Activated CD4-positive, alpha-beta T cell treated with anti-CD3 and anti-CD28 coated beads, Interleukin-2, amount 10 ng/mL, durations not matched to agents 7 days and 5 days (primary cell): Measurements from ENCODE around the gene HS3ST4. TPM values are rescaled to one million over a fixed set of nuclear protein-coding genes. Genes with fewer than 3 reads are reported as not detected.

Source experiments
- CTCF ChIA-PET: fragments of 350-600 bp; sonication (Branson Sonifier 250); formaldehyde crosslinking; loops from one replicate; lab custom pipeline; 2021; ENCODE audit warnings: antibody characterized with exemption; lab: Charles Lee
- POLR2A ChIA-PET: fragments of 350-600 bp; sonication (Branson Sonifier 250); formaldehyde crosslinking; loops from one replicate; lab custom pipeline; 2021; ENCODE audit warnings: antibody characterized with exemption; lab: Charles Lee
- DNase-seq: peaks from one replicate; pipeline ENCODE4 v3.0.0-alpha.2; 2020
- H3K27ac Mint-ChIP-seq: one replicate; pipeline ENCODE4 v1.8.0; 2021; ENCODE audit warnings: mild to moderate bottlenecking, moderate library complexity, mixed read lengths
- H3K27me3 Mint-ChIP-seq: one replicate; pipeline ENCODE4 v1.8.0; 2021; ENCODE audit warnings: mixed read lengths
- H3K36me3 Mint-ChIP-seq: one replicate; pipeline ENCODE4 v1.8.0; 2021; ENCODE audit warnings: low read depth, mixed read lengths
- H3K4me1 Mint-ChIP-seq: one replicate; pipeline ENCODE4 v1.8.0; 2021; ENCODE audit warnings: mixed read lengths
- H3K4me3 Mint-ChIP-seq: one replicate; pipeline ENCODE4 v1.8.0; 2021; ENCODE audit warnings: mild to moderate bottlenecking, moderate library complexity, mixed read lengths
- H3K9me3 Mint-ChIP-seq: one replicate; pipeline ENCODE4 v1.8.0; 2021; ENCODE audit warnings: mixed read lengths
- total RNA-seq, 2 experiments: library from RNA; stranded (reverse); gene quantifications; one replicate each; pipeline ENCODE4 v1.2.3, GENCODE V29; 2021

Gene HS3ST4
- total RNA-seq, 2 experiments from 2014 or later = not detected

- Mint-ChIP-seq H3K27me3 (peaks cover 16% of the 10 kb centered on the region), H3K36me3 (no peaks in the 10 kb centered on the region), H3K27ac (no peak overlapping the region), H3K4me3 (no peak overlapping the region), H3K9me3 (no peaks in the 10 kb centered on the region), H3K4me1 (no peaks in the 10 kb centered on the region)
- POLR2A ChIA-PET = no interaction called here
- CTCF ChIA-PET = no interaction called here
- no peak for DNase-seq
Measured at GRCh38 chr16:25855063-25855462, 163.3 kb downstream of the HS3ST4 start.

DNA sequence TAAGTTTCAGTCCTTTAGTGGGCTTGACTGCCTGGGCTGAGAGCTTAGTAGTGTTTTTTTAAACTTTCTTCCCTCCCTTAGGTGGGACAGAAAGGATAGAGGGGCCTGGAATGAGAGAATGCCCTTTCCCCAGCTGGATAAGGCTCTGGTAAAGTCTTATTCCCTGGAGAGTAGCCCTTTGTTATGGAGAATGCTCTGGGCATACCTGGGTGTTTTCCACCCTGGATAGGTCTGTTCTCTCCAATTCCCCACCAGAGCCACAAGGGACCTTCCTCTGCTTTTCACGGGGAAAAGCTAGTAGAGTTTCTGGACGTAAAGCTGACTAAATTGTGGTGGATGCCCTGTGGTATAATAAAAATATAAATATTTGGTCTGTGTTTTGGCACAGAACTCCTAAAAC lies 164.1 kb downstream of the HS3ST4 start:
- H3K27me3 Mint-ChIP-seq = peaks cover 16% of the 10 kb centered on the region
- ChIA-PET CTCF (no interaction called here), POLR2A (no interaction called here)
- H3K9me3 Mint-ChIP-seq = no peaks in the 10 kb centered on the region
- no peak overlapping the region for H3K27ac Mint-ChIP-seq
- H3K4me1 Mint-ChIP-seq = no peaks in the 10 kb centered on the region
- H3K36me3 Mint-ChIP-seq = no peaks in the 10 kb centered on the region
- no peak overlapping the region for H3K4me3 Mint-ChIP-seq
- DNase-seq = no peak

GRCh38 chr16:25859645-25860044 lies 167.9 kb downstream of the HS3ST4 start:
- CTCF ChIA-PET = interaction anchor here (0.6 kb wide), 1 partner anchor 148 kb away, joined by 3 read pairs; no protein-coding TSS in a partner anchor
- H3K4me1 Mint-ChIP-seq = no peaks in the 10 kb centered on the region
- H3K27ac Mint-ChIP-seq = no peak overlapping the region
- DNase-seq = no peak
- peaks cover 4% of the 10 kb centered on the region for H3K27me3 Mint-ChIP-seq
- POLR2A ChIA-PET = no interaction called here
- no peak overlapping the region for H3K4me3 Mint-ChIP-seq
- H3K9me3 Mint-ChIP-seq = no peaks in the 10 kb centered on the region
- no peaks in the 10 kb centered on the region for H3K36me3 Mint-ChIP-seq

DNA sequence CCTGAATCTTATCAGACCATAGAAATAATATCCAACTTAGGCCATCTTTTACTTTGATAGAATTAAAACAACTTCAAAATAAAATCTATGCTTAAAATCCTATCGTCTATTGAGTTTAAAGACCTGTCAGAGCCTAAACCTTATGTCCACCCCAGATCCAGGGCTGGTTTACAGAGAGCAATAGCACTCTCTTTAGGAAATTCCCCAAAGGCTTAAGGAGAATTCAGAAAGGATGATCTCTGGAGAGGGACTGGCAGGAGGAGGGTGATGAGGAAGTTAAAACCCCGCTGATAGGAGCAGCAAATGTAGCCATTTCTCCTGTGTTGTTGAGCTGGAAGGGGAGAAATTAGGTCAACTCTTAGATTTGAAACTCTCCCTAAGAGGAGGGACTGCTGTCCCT lies 175.3 kb downstream of the HS3ST4 start:
- no peak overlapping the region for H3K27ac Mint-ChIP-seq
- ChIA-PET CTCF (no interaction called here), POLR2A (no interaction called here)
- no peaks in the 10 kb centered on the region for H3K4me1 Mint-ChIP-seq
- no peak overlapping the region for H3K4me3 Mint-ChIP-seq
- no peaks in the 10 kb centered on the region for H3K36me3 Mint-ChIP-seq
- DNase-seq = no peak
- H3K27me3 Mint-ChIP-seq = no peaks in the 10 kb centered on the region
- H3K9me3 Mint-ChIP-seq = peaks cover 3% of the 10 kb centered on the region

DNA sequence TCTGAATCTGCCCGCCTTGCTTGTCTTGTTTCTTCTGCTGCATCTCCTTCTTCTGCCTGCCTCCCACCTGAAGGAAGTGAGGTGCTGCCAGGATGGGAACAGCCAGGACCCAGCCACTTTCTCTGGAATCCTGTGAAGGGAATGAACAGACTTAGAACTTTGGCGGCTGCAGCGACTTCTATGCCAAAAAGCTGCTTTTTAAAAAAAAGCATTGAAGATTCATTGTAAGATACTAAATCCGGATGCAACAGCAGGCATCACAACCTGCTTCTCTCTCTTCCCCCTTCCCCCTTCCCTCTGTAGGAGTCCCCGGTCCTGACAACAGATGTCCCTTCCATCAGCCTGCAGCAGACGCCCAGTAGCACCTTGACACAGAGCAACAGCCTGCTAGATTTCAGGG lies 176.3 kb downstream of the HS3ST4 start:
- ChIA-PET POLR2A (no interaction called here), CTCF (no interaction called here)
- no peaks in the 10 kb centered on the region for H3K27me3 Mint-ChIP-seq
- peaks cover 3% of the 10 kb centered on the region for H3K9me3 Mint-ChIP-seq
- no peak for DNase-seq
- no peaks in the 10 kb centered on the region for H3K36me3 Mint-ChIP-seq
- no peak overlapping the region for H3K4me3 Mint-ChIP-seq
- H3K27ac Mint-ChIP-seq = no peak overlapping the region
- H3K4me1 Mint-ChIP-seq = no peaks in the 10 kb centered on the region

- POLR2A ChIA-PET = no interaction called here
- H3K4me1 Mint-ChIP-seq = no peaks in the 10 kb centered on the region
- H3K27me3 Mint-ChIP-seq = no peaks in the 10 kb centered on the region
- DNase-seq = no peak
- no peaks in the 10 kb centered on the region for H3K36me3 Mint-ChIP-seq
- CTCF ChIA-PET = no interaction called here
- H3K9me3 Mint-ChIP-seq = peaks cover 3% of the 10 kb centered on the region
- no peak overlapping the region for H3K4me3 Mint-ChIP-seq
- H3K27ac Mint-ChIP-seq = no peak overlapping the region
Measured at GRCh38 chr16:25868706-25869370, 177.1 kb downstream of the HS3ST4 start.

GRCh38 chr16:25872369-25873070 lies 180.8 kb downstream of the HS3ST4 start:
- DNase-seq = no peak
- Mint-ChIP-seq H3K4me1 (no peaks in the 10 kb centered on the region), H3K9me3 (peaks cover 3% of the 10 kb centered on the region), H3K4me3 (no peak overlapping the region), H3K27ac (no peak overlapping the region), H3K27me3 (no peaks in the 10 kb centered on the region), H3K36me3 (no peaks in the 10 kb centered on the region)
- ChIA-PET POLR2A (no interaction called here), CTCF (interaction anchor here (0.7 kb wide), 1 partner anchor 1706 kb away, joined by 3 read pairs; no protein-coding TSS in a partner anchor)

- Mint-ChIP-seq H3K27me3 (no peaks in the 10 kb centered on the region), H3K27ac (no peak overlapping the region), H3K9me3 (peaks cover 3% of the 10 kb centered on the region), H3K4me1 (no peaks in the 10 kb centered on the region), H3K36me3 (no peaks in the 10 kb centered on the region), H3K4me3 (no peak overlapping the region)
- POLR2A ChIA-PET = no interaction called here
- CTCF ChIA-PET = no interaction called here
- DNase-seq = no peak
Measured at GRCh38 chr16:25874196-25874595, 182.4 kb downstream of the HS3ST4 start.

DNA sequence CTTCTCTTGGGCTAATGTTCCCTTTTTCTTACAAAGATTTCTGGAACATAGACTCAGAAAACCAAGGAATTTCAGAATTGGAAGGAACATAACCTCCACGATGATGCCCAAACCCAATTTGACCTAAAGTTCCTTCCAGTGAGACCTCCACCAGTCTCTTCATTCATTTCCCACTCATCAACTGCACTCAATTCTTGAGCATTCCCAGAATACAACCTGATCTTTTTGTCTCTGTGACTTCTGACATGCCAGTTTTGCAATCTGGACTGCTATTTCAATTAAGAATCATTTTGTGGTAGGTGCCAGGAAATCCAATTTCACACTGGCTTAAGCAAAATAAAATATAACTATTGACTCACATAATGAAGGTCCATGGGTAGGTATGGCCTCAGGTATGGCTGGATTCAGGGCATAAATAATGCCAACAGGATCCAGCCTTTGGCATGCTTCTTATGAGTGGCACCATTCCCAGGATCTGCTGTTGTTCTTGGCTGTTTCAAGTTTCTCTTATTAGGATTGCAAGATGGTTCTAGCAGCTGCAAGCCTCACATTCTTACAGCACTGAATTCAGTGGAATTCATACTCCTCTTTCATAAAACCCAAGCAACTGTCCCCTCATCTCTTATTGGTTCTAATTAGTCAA lies 184.3 kb downstream of the HS3ST4 start:
- DNase-seq = no peak
- H3K9me3 Mint-ChIP-seq = peaks cover 3% of the 10 kb centered on the region
- no peaks in the 10 kb centered on the region for H3K4me1 Mint-ChIP-seq
- peaks cover 3% of the 10 kb centered on the region for H3K27me3 Mint-ChIP-seq
- ChIA-PET CTCF (interaction anchor here (0.6 kb wide), 1 partner anchor 316 kb away, joined by 4 read pairs; no protein-coding TSS in a partner anchor), POLR2A (no interaction called here)
- no peaks in the 10 kb centered on the region for H3K36me3 Mint-ChIP-seq
- H3K27ac Mint-ChIP-seq = no peak overlapping the region
- no peak overlapping the region for H3K4me3 Mint-ChIP-seq

- Mint-ChIP-seq H3K4me1 (no peaks in the 10 kb centered on the region), H3K4me3 (no peak overlapping the region), H3K27me3 (peaks cover 3% of the 10 kb centered on the region), H3K36me3 (no peaks in the 10 kb centered on the region), H3K27ac (no peak overlapping the region), H3K9me3 (peaks cover 3% of the 10 kb centered on the region)
- CTCF ChIA-PET = no interaction called here
- DNase-seq = no peak
- POLR2A ChIA-PET = no interaction called here
Measured at GRCh38 chr16:25877103-25877502, 185.3 kb downstream of the HS3ST4 start.

GRCh38 chr16:25886598-25886997 lies 194.8 kb downstream of the HS3ST4 start:
- DNase-seq = no peak
- Mint-ChIP-seq H3K27ac (no peak overlapping the region), H3K27me3 (no peaks in the 10 kb centered on the region), H3K36me3 (no peaks in the 10 kb centered on the region), H3K9me3 (peaks cover 7% of the 10 kb centered on the region), H3K4me3 (no peak overlapping the region), H3K4me1 (no peaks in the 10 kb centered on the region)
- POLR2A ChIA-PET = no interaction called here
- CTCF ChIA-PET = no interaction called here

DNA sequence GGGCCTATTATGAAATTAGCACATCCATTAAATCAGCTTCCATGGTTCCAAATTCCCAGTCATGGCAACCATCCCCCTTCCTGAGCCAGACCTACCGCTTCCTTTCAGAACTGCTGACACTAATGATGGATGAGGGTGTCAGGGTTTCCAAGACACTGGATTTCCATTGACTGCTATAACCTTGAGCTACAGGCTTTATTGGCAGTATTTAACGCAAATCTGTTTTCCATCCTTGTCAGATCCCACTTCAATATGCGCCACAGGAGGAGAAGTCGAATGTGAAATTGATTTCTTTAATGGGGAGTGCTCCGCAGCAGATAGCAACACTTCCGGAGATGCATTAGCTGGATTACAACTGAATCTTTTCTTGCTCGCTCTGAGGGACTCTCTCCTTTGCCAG lies 197.1 kb downstream of the HS3ST4 start:
- ChIA-PET CTCF (no interaction called here), POLR2A (no interaction called here)
- no peaks in the 10 kb centered on the region for H3K36me3 Mint-ChIP-seq
- DNase-seq = no peak
- H3K9me3 Mint-ChIP-seq = peaks cover 7% of the 10 kb centered on the region
- no peaks in the 10 kb centered on the region for H3K27me3 Mint-ChIP-seq
- no peak overlapping the region for H3K27ac Mint-ChIP-seq
- H3K4me1 Mint-ChIP-seq = no peaks in the 10 kb centered on the region
- no peak overlapping the region for H3K4me3 Mint-ChIP-seq

DNA sequence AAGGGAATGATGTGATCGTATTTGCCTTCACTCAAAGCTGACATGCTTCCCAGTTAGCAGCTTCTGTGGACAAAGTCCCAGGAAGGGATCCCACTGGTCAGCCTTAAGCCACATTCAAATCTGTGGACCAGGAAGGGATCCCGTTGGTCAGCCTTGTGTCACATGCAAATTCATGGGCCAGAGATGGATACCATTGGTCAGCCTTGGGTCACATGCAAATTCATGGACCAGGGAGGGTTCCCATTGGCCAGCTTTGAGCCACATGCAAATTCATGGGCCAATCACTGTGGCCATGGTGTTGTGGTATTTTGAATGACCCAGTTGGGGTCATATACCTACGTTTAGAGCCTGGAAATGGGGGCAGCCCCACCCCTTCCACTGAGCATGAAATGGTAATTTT lies 201.6 kb downstream of the HS3ST4 start:
- H3K9me3 Mint-ChIP-seq = peaks cover 7% of the 10 kb centered on the region
- POLR2A ChIA-PET = no interaction called here
- CTCF ChIA-PET = no interaction called here
- no peak overlapping the region for H3K27ac Mint-ChIP-seq
- H3K4me1 Mint-ChIP-seq = no peaks in the 10 kb centered on the region
- no peaks in the 10 kb centered on the region for H3K36me3 Mint-ChIP-seq
- no peak for DNase-seq
- no peak overlapping the region for H3K4me3 Mint-ChIP-seq
- H3K27me3 Mint-ChIP-seq = no peaks in the 10 kb centered on the region
